ENCODE measurements around the gene OR6X1.

DNA sequence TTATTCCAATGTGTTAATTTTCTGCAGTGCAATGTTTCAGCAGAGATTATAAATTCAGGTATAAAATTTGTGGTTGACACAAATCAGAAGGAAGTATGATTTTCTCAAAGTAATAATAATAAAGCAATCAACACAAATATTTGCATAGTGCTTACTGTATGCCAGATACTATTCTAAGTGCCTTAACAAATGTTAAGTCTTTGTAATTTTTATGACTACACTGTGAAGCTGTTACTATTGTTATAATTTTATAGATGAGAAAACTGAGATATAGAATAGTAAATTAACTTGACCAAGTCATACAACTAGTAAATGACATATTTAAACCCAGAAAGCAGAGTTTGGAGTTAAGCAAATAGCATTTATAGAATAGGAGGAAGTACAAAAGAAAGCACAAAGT lies 16.4 kb upstream of the OR6X1 start:
- TF ChIP-seq, protein P1, sequence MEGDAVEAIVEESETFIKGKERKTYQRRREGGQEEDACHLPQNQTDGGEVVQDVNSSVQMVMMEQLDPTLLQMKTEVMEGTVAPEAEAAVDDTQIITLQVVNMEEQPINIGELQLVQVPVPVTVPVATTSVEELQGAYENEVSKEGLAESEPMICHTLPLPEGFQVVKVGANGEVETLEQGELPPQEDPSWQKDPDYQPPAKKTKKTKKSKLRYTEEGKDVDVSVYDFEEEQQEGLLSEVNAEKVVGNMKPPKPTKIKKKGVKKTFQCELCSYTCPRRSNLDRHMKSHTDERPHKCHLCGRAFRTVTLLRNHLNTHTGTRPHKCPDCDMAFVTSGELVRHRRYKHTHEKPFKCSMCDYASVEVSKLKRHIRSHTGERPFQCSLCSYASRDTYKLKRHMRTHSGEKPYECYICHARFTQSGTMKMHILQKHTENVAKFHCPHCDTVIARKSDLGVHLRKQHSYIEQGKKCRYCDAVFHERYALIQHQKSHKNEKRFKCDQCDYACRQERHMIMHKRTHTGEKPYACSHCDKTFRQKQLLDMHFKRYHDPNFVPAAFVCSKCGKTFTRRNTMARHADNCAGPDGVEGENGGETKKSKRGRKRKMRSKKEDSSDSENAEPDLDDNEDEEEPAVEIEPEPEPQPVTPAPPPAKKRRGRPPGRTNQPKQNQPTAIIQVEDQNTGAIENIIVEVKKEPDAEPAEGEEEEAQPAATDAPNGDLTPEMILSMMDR (IDR thresholded peaks at IDR 0.05), result no peak
- TF ChIP-seq POLR2AphosphoS5 (IDR thresholded peaks at IDR 0.05) (no peak), POLR2A (IDR thresholded peaks at IDR 0.05) (no peak)

All from breast epithelium (tissue), 3 donors.